Natural killer cell (primary cell): Measurements from ENCODE around the gene KDM6B. TPM values are rescaled to one million over a fixed set of nuclear protein-coding genes. Genes with fewer than 3 reads are reported as not detected.

Experiments used
- ATAC-seq, 3 donors: fragments of 150-1000 bp in 2 of 3; fragments of 200-7000 bp in 1 of 3; cut with Tn5 transposase; 1 replicate in 1 of 3; 2 replicates in 2 of 3; pipeline ENCODE4 v1.10.0; 2021; ENCODE audit warnings: mild to moderate bottlenecking in 2 of 3, moderate library complexity in 2 of 3
- DNase-seq, 2 donors: peaks; one replicate each; pipeline versions ENCODE4 v3.0.0 to v3.0.0-alpha.2; 2013 to 2021; ENCODE audit warnings: mixed read lengths in 1 of 2
- H3K27ac ChIP-seq: one replicate; pipeline ENCODE4 v1.5.1; 2013; ENCODE audit warnings: mild to moderate bottlenecking, low read length
- H3K27me3 ChIP-seq: one replicate; pipeline ENCODE4 v1.6.1; 2013; ENCODE audit warnings: low read length; ENCODE audit not compliant: control insufficient read depth, insufficient read depth
- H3K36me3 ChIP-seq: one replicate; pipeline ENCODE4 v1.6.1; 2013; ENCODE audit warnings: low read length; ENCODE audit not compliant: control insufficient read depth, insufficient read depth
- H3K4me1 ChIP-seq: one replicate; pipeline ENCODE4 v1.6.1; 2013; ENCODE audit warnings: low read length; ENCODE audit not compliant: control insufficient read depth, insufficient read depth
- H3K4me3 ChIP-seq: one replicate; pipeline ENCODE4 v1.5.1; 2013; ENCODE audit warnings: low read length
- H3K9me3 ChIP-seq: one replicate; pipeline ENCODE4 v1.6.1; 2013; ENCODE audit warnings: low read length; ENCODE audit not compliant: control insufficient read depth, insufficient read depth
- H3K27ac Mint-ChIP-seq, 2 donors: one replicate each; pipeline ENCODE4 v1.8.0; 2022; ENCODE audit warnings: mild to moderate bottlenecking in 2 of 2, mixed read lengths in 2 of 2, moderate library complexity in 1 of 2
- H3K27me3 Mint-ChIP-seq, 2 donors: one replicate each; pipeline ENCODE4 v1.8.0; 2022; ENCODE audit warnings: low read depth in 2 of 2, mixed read lengths in 2 of 2
- H3K36me3 Mint-ChIP-seq: one replicate; pipeline ENCODE4 v1.8.0; 2022; ENCODE audit warnings: mixed read lengths
- H3K4me1 Mint-ChIP-seq, 2 donors: one replicate each; pipeline ENCODE4 v1.8.0; 2022; ENCODE audit warnings: mixed read lengths in 2 of 2
- H3K4me3 Mint-ChIP-seq: one replicate; pipeline ENCODE4 v1.8.0; 2022; ENCODE audit warnings: mild to moderate bottlenecking, moderate library complexity, mixed read lengths
- H3K9me3 Mint-ChIP-seq, 2 donors: one replicate each; pipeline ENCODE4 v1.8.0; 2022; ENCODE audit warnings: mixed read lengths in 2 of 2
- CTCF ChIP-seq: fragments of 200-600 bp; IDR thresholded peaks from one replicate; pipeline ENCODE4 v1.8.0; 2022; ENCODE audit warnings: antibody characterized with exemption
- WGBS: methylation state at CpG from one replicate; pipeline ENCODE4 v1.1.7; 2013; ENCODE audit warnings: missing lambda C conversion rate; ENCODE audit not compliant: insufficient coverage; 5-methylcytosine and 5-hydroxymethylcytosine counted together
- intact Hi-C: fragments of 100-400 bp; cut with micrococcal nuclease; formaldehyde crosslinking; loops from one replicate; pipeline ENCODE4 v1.14.2; 2022
- total RNA-seq, 4 donors: library from RNA; stranded (reverse); fragments of 120-200 nt in 1 of 4; gene quantifications; one replicate each; pipeline versions ENCODE4 v1.2.3 to v1.2.4, GENCODE V29; 2013 to 2022

Gene KDM6B
- total RNA-seq, 3 donors from 2014 or later (not counting 1 experiment from before 2014, with no cell fraction given), result 104 to 165 (median 149) TPM

GRCh38 chr17:7852919-7853690 lies 19.1 kb downstream of the KDM6B start:
- no peak overlapping the region for H3K4me3 ChIP-seq
- Mint-ChIP-seq H3K36me3 (no peaks in the 10 kb centered on the region), H3K9me3 (no peaks in the 10 kb centered on the region), H3K27me3 (no peaks in the 10 kb centered on the region), H3K4me3 (peak overlapping the region; percentile 67), H3K27ac (peak overlapping the region; percentile 74 to 83), H3K4me1 (peaks cover 12 to 17% of the 10 kb centered on the region in 2 donors)
- DNase-seq (peak in 1 of 2 donors; percentile 39), ATAC-seq (no peak)
- intact Hi-C loops, result loop anchor here (10.0 kb wide), 1 partner anchor 108 kb away; no protein-coding TSS in a partner anchor
- H3K4me1 ChIP-seq, result peaks cover 42% of the 10 kb centered on the region
- TF ChIP-seq CTCF, result no peak
- no peaks in the 10 kb centered on the region for H3K9me3 ChIP-seq
- H3K27me3 ChIP-seq, result no peaks in the 10 kb centered on the region
- H3K27ac ChIP-seq, result no peak overlapping the region
- H3K36me3 ChIP-seq, result peaks cover 6% of the 10 kb centered on the region
- 96% methylated on average over 50 of the region's 51 CpGs for WGBS

- WGBS, result 94% methylated on average over 21 of the region's 21 CpGs
- Mint-ChIP-seq H3K36me3 (no peaks in the 10 kb centered on the region), H3K27ac (peak overlapping the region; percentile 36 to 79), H3K27me3 (no peaks in the 10 kb centered on the region), H3K9me3 (no peaks in the 10 kb centered on the region), H3K4me3 (peak overlapping the region; percentile 77), H3K4me1 (peaks cover 12 to 17% of the 10 kb centered on the region in 2 donors)
- DNase-seq, result no peak
- peaks cover 47% of the 10 kb centered on the region for H3K4me1 ChIP-seq
- no peak for ATAC-seq
- H3K27me3 ChIP-seq, result no peaks in the 10 kb centered on the region
- no peak overlapping the region for H3K27ac ChIP-seq
- no peaks in the 10 kb centered on the region for H3K9me3 ChIP-seq
- intact Hi-C loops, result loop anchor here (10.0 kb wide), 1 partner anchor 109 kb away; no protein-coding TSS in a partner anchor
- TF ChIP-seq CTCF, result no peak
- H3K4me3 ChIP-seq, result no peak overlapping the region
- H3K36me3 ChIP-seq, result peaks cover 4% of the 10 kb centered on the region
Observed at GRCh38 chr17:7853691-7854038, 19.6 kb downstream of the KDM6B start.

- H3K27me3 ChIP-seq, result no peaks in the 10 kb centered on the region
- H3K9me3 ChIP-seq, result no peaks in the 10 kb centered on the region
- intact Hi-C loops, result loop anchor here (10.0 kb wide), 1 partner anchor 109 kb away; no protein-coding TSS in a partner anchor
- H3K27ac ChIP-seq, result no peak overlapping the region
- Mint-ChIP-seq H3K27me3 (no peaks in the 10 kb centered on the region), H3K27ac (peak overlapping the region; percentile 36 to 79), H3K9me3 (no peaks in the 10 kb centered on the region), H3K4me3 (peak overlapping the region; percentile 77), H3K36me3 (no peaks in the 10 kb centered on the region), H3K4me1 (peaks cover 12 to 17% of the 10 kb centered on the region in 2 donors)
- 94% methylated on average over 29 of the region's 31 CpGs for WGBS
- peaks cover 48% of the 10 kb centered on the region for H3K4me1 ChIP-seq
- no peak for ATAC-seq
- H3K4me3 ChIP-seq, result no peak overlapping the region
- TF ChIP-seq CTCF, result no peak
- peak in 1 of 2 donors; percentile 26 for DNase-seq
- peaks cover 2% of the 10 kb centered on the region for H3K36me3 ChIP-seq
Observed at GRCh38 chr17:7854078-7854777, 20.2 kb downstream of the KDM6B start.
